Testis (tissue), 3 donors: ENCODE data around the gene CACNA1I. TPM values are rescaled to one million over a fixed set of nuclear protein-coding genes. Genes with fewer than 3 reads are reported as not detected.

ENCODE experiments used
- DNase-seq: peaks from one replicate; pipeline ENCODE4 v3.0.0-alpha.2; 2019
- H3K27ac ChIP-seq, 2 donors: fragments of 200-600 bp; sonication (generic); one replicate each; pipeline ENCODE4 v1.5.1; 2019
- H3K27me3 ChIP-seq: fragments of 200-600 bp; sonication (generic); one replicate; pipeline ENCODE4 v1.5.1; 2019
- H3K36me3 ChIP-seq: fragments of 200-600 bp; sonication (generic); one replicate; pipeline ENCODE4 v1.5.1; 2017; ENCODE audit warnings: low read depth; ENCODE audit errors: missing control alignments
- H3K4me1 ChIP-seq: fragments of 200-600 bp; sonication (generic); one replicate; pipeline ENCODE4 v1.5.1; 2019
- H3K4me3 ChIP-seq, 2 donors: fragments of 200-600 bp; sonication (generic); one replicate each; pipeline ENCODE4 v1.5.1; 2017 to 2019
- H3K9me3 ChIP-seq: fragments of 200-600 bp; sonication (generic); one replicate; pipeline ENCODE4 v1.5.1; 2017
- POLR2A ChIP-seq: fragments of 450-650 bp; IDR thresholded peaks from one replicate; pipeline ENCODE4 v1.6.1; 2017; ENCODE audit warnings: antibody characterized with exemption, mild to moderate bottlenecking, moderate library complexity
- WGBS, 2 donors: methylation state at CpG; one replicate each; pipeline ENCODE4 v1.1.5; 2018; 5-methylcytosine and 5-hydroxymethylcytosine counted together
- intact Hi-C: fragments of 100-400 bp; cut with DNase I; formaldehyde crosslinking; loops from one replicate; pipeline ENCODE4 v1.15.1; 2023; ENCODE audit warnings: low total_unique reads
- polyA plus RNA-seq: library from polyadenylated mRNA; stranded (reverse); fragments of 350-450 nt; fragmentation: Illumina TruSeq; extraction: RNeasy Lipid Tissue Mini Kit (QIAGEN cat#74804); gene quantifications from one replicate; pipeline ENCODE4 v1.2.3, GENCODE V29; 2014; ENCODE audit warnings: low read depth, low replicate concordance; ENCODE audit not compliant: insufficient read depth
- total RNA-seq, 2 donors: library from RNA; depleted of rRNA; stranded (reverse); fragments of >200 nt; gene quantifications; one replicate each; pipeline ENCODE4 v1.2.3, GENCODE V29; 2016
- TF ChIP-seq, protein P1 (sequence below), 3 experiments: fragments of 450-650 bp in 2 of 3; fragments of 200-600 bp in 1 of 3; sonication (generic) in 1 of 3; IDR thresholded peaks; one replicate each; pipeline ENCODE4 v1.5.1; 2016 to 2019; ENCODE audit warnings: antibody characterized with exemption in 3 of 3, mild to moderate bottlenecking in 2 of 3, moderate library complexity in 1 of 3

CACNA1I gene
- total and polyA plus RNA-seq, 3 donors from 2014 or later = 1.3 to 2.0 (median 1.7) TPM

DNA sequence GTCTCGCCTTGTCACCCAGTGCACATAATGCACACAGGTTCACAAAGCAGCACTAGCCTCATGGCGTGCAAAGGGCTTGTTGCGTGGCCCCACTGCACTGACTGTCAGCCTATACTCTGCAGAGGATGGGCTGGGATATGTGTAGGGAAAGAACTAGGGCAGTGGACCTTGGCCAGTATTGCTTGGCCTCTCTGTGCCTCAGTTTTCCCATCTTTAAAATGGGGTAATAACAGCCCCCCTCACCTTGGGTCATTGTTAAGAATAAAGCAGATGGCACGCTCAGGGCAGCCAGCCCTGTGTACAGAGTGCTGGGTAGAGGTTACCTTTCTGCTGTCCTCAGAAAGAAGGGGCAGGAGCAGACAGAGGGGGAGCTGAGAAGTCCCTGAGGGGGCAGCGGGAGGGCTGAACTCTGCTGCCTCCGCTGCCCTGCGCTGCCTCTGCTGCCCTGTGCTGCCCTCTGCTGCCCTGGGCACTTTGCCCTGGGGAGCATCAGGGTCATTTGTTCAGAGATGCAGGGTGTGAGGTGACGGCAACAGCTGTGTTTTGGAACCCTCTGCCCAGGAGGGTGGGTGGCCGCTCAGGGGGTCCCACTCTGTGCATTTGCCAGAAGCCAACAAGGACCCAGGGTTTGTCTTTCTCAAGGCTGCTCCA, 71.2 kb downstream of the CACNA1I start:
- intact Hi-C loops = no loop called here
- H3K4me3 ChIP-seq = no peak overlapping the region
- H3K4me1 ChIP-seq = no peaks in the 10 kb centered on the region

DNA sequence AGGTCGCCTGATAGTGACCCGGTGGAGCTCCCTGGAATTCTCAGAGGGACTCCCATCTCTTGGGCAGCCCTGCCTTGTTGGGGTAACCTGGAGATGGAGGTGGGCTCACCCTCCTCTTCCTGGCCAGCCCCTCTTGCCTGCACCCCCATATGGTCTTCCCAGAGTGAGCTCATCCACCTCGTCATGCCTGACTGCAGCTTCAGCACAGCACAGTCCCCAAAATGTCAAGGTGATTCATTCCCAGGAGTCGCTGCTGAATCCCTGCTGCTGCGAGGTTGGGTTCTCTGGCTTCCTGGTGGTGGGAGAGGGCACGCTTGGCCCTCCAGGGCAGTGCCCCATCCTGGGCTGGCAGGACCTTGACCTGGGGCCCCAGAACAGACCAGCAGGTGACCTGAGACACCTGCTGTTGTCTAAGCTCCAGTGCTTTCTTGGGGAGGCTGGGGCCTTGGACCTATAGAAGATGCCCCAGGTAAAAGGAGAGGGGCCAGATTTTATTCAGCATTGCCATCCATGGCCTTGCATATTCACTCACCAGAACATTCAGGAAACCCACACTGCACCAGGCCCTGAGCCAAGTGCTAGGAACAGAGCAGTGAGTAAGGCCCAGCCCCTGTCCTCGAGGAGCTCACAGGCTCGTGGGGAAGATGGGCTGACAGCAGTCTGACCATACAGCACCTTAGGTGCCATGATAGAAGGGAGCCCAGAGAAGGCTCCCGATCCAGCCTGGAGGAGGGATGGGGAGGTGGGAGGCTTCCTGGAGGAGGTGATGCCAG, 72.9 kb downstream of the CACNA1I start:
- Histone ChIP-seq H3K4me1 (no peaks in the 10 kb centered on the region), H3K36me3 (no peaks in the 10 kb centered on the region), H3K9me3 (no peaks in the 10 kb centered on the region), H3K27ac (no peak overlapping the region), H3K27me3 (no peaks in the 10 kb centered on the region), H3K4me3 (no peak overlapping the region)
- intact Hi-C loops = no loop called here
- no peak for DNase-seq
- TF ChIP-seq, protein P1, sequence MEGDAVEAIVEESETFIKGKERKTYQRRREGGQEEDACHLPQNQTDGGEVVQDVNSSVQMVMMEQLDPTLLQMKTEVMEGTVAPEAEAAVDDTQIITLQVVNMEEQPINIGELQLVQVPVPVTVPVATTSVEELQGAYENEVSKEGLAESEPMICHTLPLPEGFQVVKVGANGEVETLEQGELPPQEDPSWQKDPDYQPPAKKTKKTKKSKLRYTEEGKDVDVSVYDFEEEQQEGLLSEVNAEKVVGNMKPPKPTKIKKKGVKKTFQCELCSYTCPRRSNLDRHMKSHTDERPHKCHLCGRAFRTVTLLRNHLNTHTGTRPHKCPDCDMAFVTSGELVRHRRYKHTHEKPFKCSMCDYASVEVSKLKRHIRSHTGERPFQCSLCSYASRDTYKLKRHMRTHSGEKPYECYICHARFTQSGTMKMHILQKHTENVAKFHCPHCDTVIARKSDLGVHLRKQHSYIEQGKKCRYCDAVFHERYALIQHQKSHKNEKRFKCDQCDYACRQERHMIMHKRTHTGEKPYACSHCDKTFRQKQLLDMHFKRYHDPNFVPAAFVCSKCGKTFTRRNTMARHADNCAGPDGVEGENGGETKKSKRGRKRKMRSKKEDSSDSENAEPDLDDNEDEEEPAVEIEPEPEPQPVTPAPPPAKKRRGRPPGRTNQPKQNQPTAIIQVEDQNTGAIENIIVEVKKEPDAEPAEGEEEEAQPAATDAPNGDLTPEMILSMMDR (IDR thresholded peaks at IDR 0.05) = no peak
- no peak for TF ChIP-seq POLR2A
- 58 to 77% methylated on average over 4 to 9 of the region's 9 CpGs for WGBS, 2 donors

More for the DNA sequence above, 71.2 kb downstream of the CACNA1I start:
- Histone ChIP-seq H3K36me3 (no peaks in the 10 kb centered on the region), H3K27ac (no peak overlapping the region), H3K9me3 (no peaks in the 10 kb centered on the region), H3K27me3 (no peaks in the 10 kb centered on the region)
- WGBS, 2 donors = 87 to 91% methylated on average over 4 to 9 of the region's 9 CpGs
- DNase-seq = no peak
- TF ChIP-seq, protein P1 (IDR thresholded peaks at IDR 0.05) = no peak

DNA sequence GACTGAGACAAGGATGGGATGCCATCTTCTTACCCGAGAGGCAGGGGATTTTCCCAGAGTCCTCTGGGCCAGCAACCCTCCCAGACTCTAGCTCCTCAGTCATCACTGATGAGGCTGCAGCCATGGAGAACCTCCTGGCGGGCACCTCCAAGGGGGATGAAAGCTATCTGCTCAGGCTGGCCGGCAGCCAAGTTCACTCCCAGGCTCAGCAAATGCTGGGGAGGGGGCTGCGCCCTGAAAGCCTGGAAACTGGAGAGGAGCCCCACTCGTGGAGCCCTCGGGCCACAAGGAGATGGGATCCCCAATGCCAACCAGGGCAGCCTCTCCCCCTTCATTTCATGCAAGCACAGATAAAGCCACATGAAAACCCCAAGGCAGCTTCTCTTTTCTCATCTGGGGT, 75.0 kb downstream of the CACNA1I start:
- H3K27ac ChIP-seq = no peak overlapping the region
- H3K9me3 ChIP-seq = no peaks in the 10 kb centered on the region
- intact Hi-C loops = no loop called here
- no peak for TF ChIP-seq POLR2A
- TF ChIP-seq, protein P1 (IDR thresholded peaks at IDR 0.05) = no peak
- no peaks in the 10 kb centered on the region for H3K36me3 ChIP-seq
- DNase-seq = no peak
- no peaks in the 10 kb centered on the region for H3K4me1 ChIP-seq
- no peaks in the 10 kb centered on the region for H3K27me3 ChIP-seq
- 56 to 60% methylated on average over 2 to 6 of the region's 6 CpGs for WGBS, 2 donors
- H3K4me3 ChIP-seq = no peak overlapping the region

DNA sequence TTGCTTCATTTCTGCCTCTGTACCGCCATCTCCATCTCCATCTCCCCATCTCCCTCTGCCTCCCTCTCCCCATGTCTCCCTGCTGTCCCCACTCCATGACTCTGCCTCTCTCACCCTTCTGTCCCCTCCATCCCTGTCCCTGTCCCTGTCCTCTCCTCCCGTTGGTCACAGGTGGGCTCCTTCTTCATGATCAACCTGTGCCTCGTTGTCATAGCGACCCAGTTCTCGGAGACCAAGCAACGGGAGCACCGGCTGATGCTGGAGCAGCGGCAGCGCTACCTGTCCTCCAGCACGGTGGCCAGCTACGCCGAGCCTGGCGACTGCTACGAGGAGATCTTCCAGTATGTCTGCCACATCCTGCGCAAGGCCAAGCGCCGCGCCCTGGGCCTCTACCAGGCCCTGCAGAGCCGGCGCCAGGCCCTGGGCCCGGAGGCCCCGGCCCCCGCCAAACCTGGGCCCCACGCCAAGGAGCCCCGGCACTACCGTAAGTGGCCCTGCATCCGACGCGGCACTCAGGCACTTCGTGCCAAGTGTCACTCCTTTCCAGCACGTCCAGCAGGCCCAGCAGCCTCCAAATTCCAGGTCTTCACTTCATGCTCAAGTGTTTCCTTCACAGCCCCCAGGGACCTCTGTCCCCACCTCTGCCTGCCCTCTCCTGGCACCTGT, 76.0 kb downstream of the CACNA1I start:
- WGBS, 2 donors = 90 to 96% methylated on average over 24 to 31 of the region's 31 CpGs
- Histone ChIP-seq H3K27ac (no peak overlapping the region), H3K4me1 (no peaks in the 10 kb centered on the region), H3K4me3 (no peak overlapping the region), H3K9me3 (no peaks in the 10 kb centered on the region), H3K27me3 (no peaks in the 10 kb centered on the region), H3K36me3 (no peaks in the 10 kb centered on the region)
- intact Hi-C loops = no loop called here
- DNase-seq = no peak
- TF ChIP-seq, protein P1 (IDR thresholded peaks at IDR 0.05) = no peak
- TF ChIP-seq POLR2A = no peak
